ENCODE results near the gene EFHD2.

The EFHD2 gene

GRCh38 chr1:15397236-15397635 is 12.5 kb upstream of the EFHD2 start:
- no peaks in the 10 kb centered on the region for H4K20me1 ChIP-seq (ENCODE audit: insufficient read depth, low read length)
- TF ChIP-seq CTCF (IDR thresholded peaks at IDR 0.05; ENCODE audit: low read depth, low read length) (no peak), EZH2phosphoT487 (IDR thresholded peaks at IDR 0.05; ENCODE audit: low read depth) (no peak)
- H3K4me1 ChIP-seq (ENCODE audit: low read length) = no peaks in the 10 kb centered on the region
- no peak overlapping the region for H3K4me3 ChIP-seq (ENCODE audit: low read length)
- H3K79me2 ChIP-seq (ENCODE audit: low read length) = no peaks in the 10 kb centered on the region
- no peaks in the 10 kb centered on the region for H3K9me3 ChIP-seq (ENCODE audit: insufficient read depth, low read length)
- no peak overlapping the region for H3K4me2 ChIP-seq (ENCODE audit: low read length)
- H2AFZ ChIP-seq (ENCODE audit: low read depth, low read length) = no peak overlapping the region
- no peak overlapping the region for H3K9ac ChIP-seq (ENCODE audit: low read length)
- H3K27ac ChIP-seq (ENCODE audit: low read length) = no peak overlapping the region
- H3K36me3 ChIP-seq (replicated peaks; ENCODE audit: low read depth, low read length) = no peaks in the 10 kb centered on the region
- no peaks in the 10 kb centered on the region for H3K27me3 ChIP-seq (ENCODE audit: low read depth, low read length)

- H3K79me2 ChIP-seq (ENCODE audit: low read length) = no peaks in the 10 kb centered on the region
- TF ChIP-seq CTCF (IDR thresholded peaks at IDR 0.05; ENCODE audit: low read depth, low read length) (no peak), EZH2phosphoT487 (IDR thresholded peaks at IDR 0.05; ENCODE audit: low read depth) (no peak)
- no peak overlapping the region for H3K4me2 ChIP-seq (ENCODE audit: low read length)
- H3K27me3 ChIP-seq (ENCODE audit: low read depth, low read length) = no peaks in the 10 kb centered on the region
- no peaks in the 10 kb centered on the region for H3K9me3 ChIP-seq (ENCODE audit: insufficient read depth, low read length)
- H3K4me3 ChIP-seq (ENCODE audit: low read length) = no peak overlapping the region
- H3K4me1 ChIP-seq (ENCODE audit: low read length) = no peaks in the 10 kb centered on the region
- no peak overlapping the region for H3K9ac ChIP-seq (ENCODE audit: low read length)
- no peaks in the 10 kb centered on the region for H3K36me3 ChIP-seq (replicated peaks; ENCODE audit: low read depth, low read length)
- H4K20me1 ChIP-seq (ENCODE audit: insufficient read depth, low read length) = no peaks in the 10 kb centered on the region
- no peak overlapping the region for H2AFZ ChIP-seq (ENCODE audit: low read depth, low read length)
- no peak overlapping the region for H3K27ac ChIP-seq (ENCODE audit: low read length)
Observed at GRCh38 chr1:15399710-15400109, 10.0 kb upstream of the EFHD2 start.

GRCh38 chr1:15400627-15401026 is 9.1 kb upstream of the EFHD2 start:
- Histone ChIP-seq H3K9ac (ENCODE audit: low read length) (no peak overlapping the region), H4K20me1 (ENCODE audit: insufficient read depth, low read length) (no peaks in the 10 kb centered on the region), H3K36me3 (replicated peaks; ENCODE audit: low read depth, low read length) (no peaks in the 10 kb centered on the region), H2AFZ (ENCODE audit: low read depth, low read length) (no peak overlapping the region), H3K9me3 (ENCODE audit: insufficient read depth, low read length) (no peaks in the 10 kb centered on the region), H3K4me3 (ENCODE audit: low read length) (no peak overlapping the region), H3K79me2 (ENCODE audit: low read length) (no peaks in the 10 kb centered on the region), H3K27me3 (ENCODE audit: low read depth, low read length) (no peaks in the 10 kb centered on the region), H3K4me1 (ENCODE audit: low read length) (no peaks in the 10 kb centered on the region), H3K4me2 (ENCODE audit: low read length) (no peak overlapping the region), H3K27ac (ENCODE audit: low read length) (no peak overlapping the region)
- TF ChIP-seq EZH2phosphoT487 (IDR thresholded peaks at IDR 0.05; ENCODE audit: low read depth) (no peak), CTCF (IDR thresholded peaks at IDR 0.05; ENCODE audit: low read depth, low read length) (no peak)

GRCh38 chr1:15401391-15402055 is 8.2 kb upstream of the EFHD2 start:
- Histone ChIP-seq H3K79me2 (ENCODE audit: low read length) (no peaks in the 10 kb centered on the region), H4K20me1 (ENCODE audit: insufficient read depth, low read length) (no peaks in the 10 kb centered on the region), H2AFZ (ENCODE audit: low read depth, low read length) (no peak overlapping the region), H3K4me2 (ENCODE audit: low read length) (no peak overlapping the region), H3K9me3 (ENCODE audit: insufficient read depth, low read length) (no peaks in the 10 kb centered on the region), H3K36me3 (replicated peaks; ENCODE audit: low read depth, low read length) (no peaks in the 10 kb centered on the region), H3K4me1 (ENCODE audit: low read length) (no peaks in the 10 kb centered on the region), H3K9ac (ENCODE audit: low read length) (no peak overlapping the region), H3K27ac (ENCODE audit: low read length) (no peak overlapping the region), H3K27me3 (ENCODE audit: low read depth, low read length) (no peaks in the 10 kb centered on the region), H3K4me3 (ENCODE audit: low read length) (no peak overlapping the region)
- TF ChIP-seq EZH2phosphoT487 (IDR thresholded peaks at IDR 0.05; ENCODE audit: low read depth) = no peak
- TF ChIP-seq CTCF (IDR thresholded peaks at IDR 0.05; ENCODE audit: low read depth, low read length) = no peak

Data from OCI-LY3 (cell line).